Loucy (cell line): ENCODE data around the gene DISC1.

ENCODE experiments used
- EZH2phosphoT487 ChIP-seq: fragments of 200-600 bp; IDR thresholded peaks from 2 replicates; pipeline ENCODE4 v1.6.1; 2018; ENCODE audit warnings: antibody characterized with exemption, mild to moderate bottlenecking, moderate library complexity, borderline replicate concordance
- TF ChIP-seq, protein P1 (sequence below): fragments of 200-600 bp; sonication (generic); conservative IDR thresholded peaks from 2 replicates; pipeline ENCODE4 v1.5.1; 2014; ENCODE audit warnings: mild to moderate bottlenecking, antibody characterized with exemption, low read length

DNA sequence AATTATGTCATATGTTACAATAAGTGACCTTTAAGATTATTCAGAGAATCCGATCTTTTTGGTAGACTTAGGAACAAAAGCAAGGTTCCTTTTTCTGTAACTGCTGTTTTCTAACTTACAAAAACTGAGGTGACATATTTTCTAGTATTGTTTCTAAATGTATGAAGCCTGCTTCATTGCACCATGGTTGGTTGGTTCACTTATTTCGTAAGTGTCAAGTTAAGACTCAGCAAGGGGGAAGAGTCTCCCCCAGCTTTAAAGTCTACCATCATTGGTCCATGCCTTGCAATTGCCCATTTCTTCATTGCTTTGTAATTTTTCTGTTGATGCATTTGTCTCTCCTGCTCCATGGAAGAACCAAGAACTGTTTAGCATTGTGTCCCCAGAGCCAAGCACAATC, 136.9 kb downstream of the DISC1 start:
- TF ChIP-seq, protein P1, sequence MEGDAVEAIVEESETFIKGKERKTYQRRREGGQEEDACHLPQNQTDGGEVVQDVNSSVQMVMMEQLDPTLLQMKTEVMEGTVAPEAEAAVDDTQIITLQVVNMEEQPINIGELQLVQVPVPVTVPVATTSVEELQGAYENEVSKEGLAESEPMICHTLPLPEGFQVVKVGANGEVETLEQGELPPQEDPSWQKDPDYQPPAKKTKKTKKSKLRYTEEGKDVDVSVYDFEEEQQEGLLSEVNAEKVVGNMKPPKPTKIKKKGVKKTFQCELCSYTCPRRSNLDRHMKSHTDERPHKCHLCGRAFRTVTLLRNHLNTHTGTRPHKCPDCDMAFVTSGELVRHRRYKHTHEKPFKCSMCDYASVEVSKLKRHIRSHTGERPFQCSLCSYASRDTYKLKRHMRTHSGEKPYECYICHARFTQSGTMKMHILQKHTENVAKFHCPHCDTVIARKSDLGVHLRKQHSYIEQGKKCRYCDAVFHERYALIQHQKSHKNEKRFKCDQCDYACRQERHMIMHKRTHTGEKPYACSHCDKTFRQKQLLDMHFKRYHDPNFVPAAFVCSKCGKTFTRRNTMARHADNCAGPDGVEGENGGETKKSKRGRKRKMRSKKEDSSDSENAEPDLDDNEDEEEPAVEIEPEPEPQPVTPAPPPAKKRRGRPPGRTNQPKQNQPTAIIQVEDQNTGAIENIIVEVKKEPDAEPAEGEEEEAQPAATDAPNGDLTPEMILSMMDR = no peak
- TF ChIP-seq EZH2phosphoT487 = no peak
